HEK293T (cell line): Measurements from ENCODE around the gene ZDHHC13.

Source experiments
- CTCF ChIA-PET: fragments of 350-600 bp; formaldehyde crosslinking; extraction: SDS; loops from one replicate; lab custom pipeline; 2021; ENCODE audit warnings: antibody characterized with exemption, inconsistent platforms; lab: Yijun Ruan, JAX
- POLR2A ChIA-PET: fragments of 350-600 bp; formaldehyde crosslinking; extraction: SDS; loops from one replicate; lab custom pipeline; 2020; ENCODE audit warnings: antibody characterized with exemption, inconsistent platforms; lab: Yijun Ruan, JAX
- DNase-seq: peaks from one replicate; pipeline ENCODE4 v3.0.0; 2012; ENCODE audit warnings: mixed read lengths; ENCODE audit errors: extremely low spot score
- BHLHE40 ChIP-seq: fragments of 450-650 bp; IDR thresholded peaks from 2 replicates; pipeline ENCODE4 v1.6.1; 2016; ENCODE audit warnings: mild to moderate bottlenecking, moderate library complexity, borderline replicate concordance
- CTBP1 ChIP-seq: fragments of 450-650 bp; IDR thresholded peaks from 2 replicates; pipeline ENCODE4 v1.6.1; 2016; ENCODE audit warnings: borderline replicate concordance
- ELF4 ChIP-seq: fragments of 450-650 bp; IDR thresholded peaks from 2 replicates; pipeline ENCODE4 v1.6.1; 2017; ENCODE audit warnings: antibody characterized with exemption
- FOXK2 ChIP-seq: fragments of 450-650 bp; IDR thresholded peaks from 2 replicates; pipeline ENCODE4 v1.6.1; 2016; ENCODE audit warnings: mild to moderate bottlenecking
- FOXM1 ChIP-seq: fragments of 450-650 bp; IDR thresholded peaks from 2 replicates; pipeline ENCODE4 v1.6.1; 2017; ENCODE audit warnings: mild to moderate bottlenecking, borderline replicate concordance
- HDGF ChIP-seq: fragments of 450-650 bp; IDR thresholded peaks from 2 replicates; pipeline ENCODE4 v1.6.1; 2017; ENCODE audit warnings: antibody characterized with exemption, borderline replicate concordance
- L3MBTL2 ChIP-seq: fragments of 450-650 bp; conservative IDR thresholded peaks from 2 replicates; pipeline ENCODE4 v1.6.1; 2016; ENCODE audit warnings: mild to moderate bottlenecking
- LEF1 ChIP-seq: fragments of 450-650 bp; IDR thresholded peaks from 2 replicates; pipeline ENCODE4 v1.6.1; 2017; ENCODE audit warnings: mild to moderate bottlenecking, borderline replicate concordance
- NFRKB ChIP-seq: fragments of 450-650 bp; IDR thresholded peaks from 2 replicates; pipeline ENCODE4 v1.6.1; 2016; ENCODE audit warnings: mild to moderate bottlenecking, moderate library complexity
- SP1 ChIP-seq: fragments of 450-650 bp; IDR thresholded peaks from 2 replicates; pipeline ENCODE4 v1.6.1; 2017
- SUZ12 ChIP-seq: fragments of 450-650 bp; IDR thresholded peaks from 2 replicates; pipeline ENCODE4 v1.6.1; 2016; ENCODE audit warnings: mild to moderate bottlenecking
- TARDBP ChIP-seq: fragments of 450-650 bp; IDR thresholded peaks from 2 replicates; pipeline ENCODE4 v1.6.1; 2016
- ZNF384 ChIP-seq: fragments of 450-650 bp; IDR thresholded peaks from 2 replicates; pipeline ENCODE4 v1.6.1; 2016
- TF ChIP-seq, protein P1 (sequence below): fragments of 450-650 bp; IDR thresholded peaks from 2 replicates; pipeline ENCODE4 v1.6.1; 2016

The ZDHHC13 gene

DNA sequence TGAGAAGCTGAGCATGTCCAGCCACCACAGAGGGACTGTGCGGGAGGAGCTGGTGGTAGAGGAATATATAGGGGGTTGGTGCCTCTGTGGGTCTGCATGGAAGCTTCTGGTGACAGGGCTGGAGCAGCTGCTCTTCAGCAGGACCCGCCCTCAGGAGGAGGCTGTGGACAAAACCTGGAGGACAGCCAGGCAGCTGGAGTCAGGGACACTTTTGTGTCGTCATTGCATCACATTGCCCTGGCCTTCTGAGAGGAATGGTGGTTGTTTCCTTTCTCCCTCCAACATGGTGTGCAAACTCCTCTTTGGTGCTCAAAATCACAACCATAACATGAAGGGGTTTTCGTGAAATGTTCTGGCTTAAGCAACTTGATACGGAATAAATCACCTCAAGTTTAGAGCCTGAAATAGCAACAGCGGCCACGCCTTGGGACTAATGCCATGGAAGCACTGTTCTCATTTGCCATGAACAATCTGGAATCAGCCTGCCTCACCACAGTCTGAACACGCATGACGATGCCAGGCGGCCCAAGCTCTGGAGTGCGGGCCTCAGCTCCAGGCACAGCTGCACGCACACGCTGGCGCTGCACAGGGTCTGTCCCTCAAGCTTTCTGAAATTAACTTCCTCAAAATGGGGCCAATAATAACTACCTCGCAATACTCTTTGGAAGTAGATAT, 102.0 kb downstream of the ZDHHC13 start:
- ChIA-PET POLR2A (no interaction called here), CTCF (interaction anchor here (0.6 kb wide), 1 partner anchor 135 kb away, joined by 3 read pairs; no protein-coding TSS in a partner anchor)
- no peak for DNase-seq
- TF ChIP-seq FOXK2 (no peak), ELF4 (no peak), HDGF (no peak), SUZ12 (no peak)
- TF ChIP-seq, protein P1, sequence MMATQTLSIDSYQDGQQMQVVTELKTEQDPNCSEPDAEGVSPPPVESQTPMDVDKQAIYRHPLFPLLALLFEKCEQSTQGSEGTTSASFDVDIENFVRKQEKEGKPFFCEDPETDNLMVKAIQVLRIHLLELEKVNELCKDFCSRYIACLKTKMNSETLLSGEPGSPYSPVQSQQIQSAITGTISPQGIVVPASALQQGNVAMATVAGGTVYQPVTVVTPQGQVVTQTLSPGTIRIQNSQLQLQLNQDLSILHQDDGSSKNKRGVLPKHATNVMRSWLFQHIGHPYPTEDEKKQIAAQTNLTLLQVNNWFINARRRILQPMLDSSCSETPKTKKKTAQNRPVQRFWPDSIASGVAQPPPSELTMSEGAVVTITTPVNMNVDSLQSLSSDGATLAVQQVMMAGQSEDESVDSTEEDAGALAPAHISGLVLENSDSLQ = no peak

DNA sequence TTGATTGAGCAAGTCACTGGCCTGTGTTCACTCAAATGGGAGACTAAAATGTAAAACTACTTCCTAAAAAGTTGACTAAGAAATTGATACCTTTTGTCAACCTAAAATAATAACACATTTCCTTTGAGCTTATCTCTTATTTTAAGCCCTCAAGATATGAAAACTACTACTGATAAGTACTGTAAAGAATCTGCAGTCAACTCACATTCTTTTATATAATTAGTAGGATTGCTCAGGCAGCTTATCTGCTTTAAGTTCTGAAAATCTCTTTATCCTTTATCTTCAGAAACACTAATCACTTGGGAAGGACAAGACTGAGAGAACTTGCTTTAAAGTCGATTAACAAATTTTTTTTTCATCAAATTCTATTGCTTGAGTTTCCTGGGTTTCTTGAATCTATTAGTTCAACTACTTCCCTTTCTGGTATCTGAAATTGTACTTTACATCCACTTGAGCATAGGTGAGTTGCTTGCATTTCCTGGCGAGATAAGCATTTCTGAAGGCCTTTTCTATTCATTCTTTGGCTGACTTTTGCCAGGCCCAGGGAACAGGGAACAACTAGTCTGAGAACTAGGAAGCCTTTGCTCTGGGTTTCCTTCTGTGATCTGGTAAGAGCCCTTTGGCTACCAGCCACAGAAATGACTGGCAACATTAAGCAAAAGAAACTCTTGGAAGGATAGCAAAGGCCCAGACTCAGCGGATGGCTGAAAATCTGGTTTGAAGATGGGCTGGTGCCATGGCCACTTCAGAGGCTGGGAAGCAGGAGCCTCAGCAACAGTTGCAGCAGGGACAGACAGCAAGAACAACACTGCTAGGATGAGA, 104.1 kb downstream of the ZDHHC13 start:
- POLR2A ChIA-PET = no interaction called here
- CTCF ChIA-PET = no interaction called here
- no peak for DNase-seq
- TF ChIP-seq SP1 = no peak
- TF ChIP-seq BHLHE40 = no peak
- TF ChIP-seq SUZ12 = no peak
- TF ChIP-seq FOXM1 = no peak
- TF ChIP-seq CTBP1 = no peak
- TF ChIP-seq NFRKB = no peak
- TF ChIP-seq FOXK2 = no peak
- no peak for TF ChIP-seq ZNF384
- no peak for TF ChIP-seq TARDBP
- TF ChIP-seq L3MBTL2 = no peak
- TF ChIP-seq LEF1 = no peak
- no peak for TF ChIP-seq HDGF

- CTCF ChIA-PET = no interaction called here
- POLR2A ChIA-PET = no interaction called here
- DNase-seq = no peak
- TF ChIP-seq BHLHE40 = no peak
- TF ChIP-seq, protein P1 = no peak
These were observed 108.2 kb downstream of the ZDHHC13 start for GRCh38 chr11:19225123-19225522.

- ChIA-PET POLR2A (no interaction called here), CTCF (no interaction called here)
- TF ChIP-seq FOXM1 = no peak
- TF ChIP-seq HDGF = no peak
- DNase-seq = no peak
These were observed 108.6 kb downstream of the ZDHHC13 start for GRCh38 chr11:19225581-19225980.
